Stimulated activated CD4-positive, alpha-beta T cell treated with anti-CD3 and anti-CD28 coated beads, Interleukin-4, amount 100 ng/mL, for 48 hours (primary cell): ENCODE data around the gene COL11A2.
A peak's percentile ranks its signal among the peaks of the same experiment; 100 is the strongest.
"Not testable (repeated sequence)": the region's sequence is repeated elsewhere in the genome, so short reads cannot be mapped to it uniquely, and the experiment has no call there.

ENCODE experiments used
- DNase-seq, 2 donors: peaks; one replicate each; pipeline ENCODE4 v3.0.0-alpha.2; 2020; ENCODE audit warnings: low read depth in 2 of 2

Gene COL11A2

DNA sequence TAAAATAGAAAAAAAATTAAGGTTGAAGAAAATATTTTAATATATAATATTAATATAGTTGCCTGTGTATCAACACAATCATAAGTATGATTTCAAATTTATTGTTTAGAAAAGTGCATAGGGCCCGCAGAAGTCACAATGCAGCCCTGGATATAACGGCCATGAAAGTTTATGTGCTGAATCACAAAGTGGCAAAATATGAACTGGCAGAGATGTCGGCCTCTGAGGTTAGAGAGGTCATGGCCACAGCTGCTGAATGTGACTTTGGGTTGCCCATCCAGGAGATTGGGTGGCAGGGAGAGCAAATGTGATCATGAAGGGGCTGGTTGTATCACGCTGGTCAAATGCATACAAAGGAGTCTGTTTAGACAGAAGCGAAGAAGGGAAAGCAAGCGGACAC is 35.7 kb downstream of the COL11A2 start:
- no peak for DNase-seq

DNA sequence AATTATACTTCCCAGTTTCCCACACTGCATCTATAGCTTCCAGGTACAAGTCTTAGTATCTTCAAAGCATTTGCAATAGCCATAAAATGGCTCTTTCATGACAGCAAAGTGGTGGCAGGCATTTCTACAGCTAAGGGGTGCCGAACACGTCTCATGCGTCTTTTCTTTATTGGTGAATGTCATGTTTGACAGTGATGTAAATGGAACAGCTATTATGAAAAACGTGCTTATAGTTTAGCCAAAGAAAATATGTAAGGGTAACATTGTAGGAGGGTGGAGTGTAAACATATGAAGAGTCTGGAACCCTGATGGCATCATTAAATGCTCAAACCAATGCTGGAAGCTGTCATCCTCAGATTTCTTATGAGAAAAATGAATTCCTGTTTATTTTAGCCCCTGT is 37.9 kb downstream of the COL11A2 start:
- no peak for DNase-seq

DNA sequence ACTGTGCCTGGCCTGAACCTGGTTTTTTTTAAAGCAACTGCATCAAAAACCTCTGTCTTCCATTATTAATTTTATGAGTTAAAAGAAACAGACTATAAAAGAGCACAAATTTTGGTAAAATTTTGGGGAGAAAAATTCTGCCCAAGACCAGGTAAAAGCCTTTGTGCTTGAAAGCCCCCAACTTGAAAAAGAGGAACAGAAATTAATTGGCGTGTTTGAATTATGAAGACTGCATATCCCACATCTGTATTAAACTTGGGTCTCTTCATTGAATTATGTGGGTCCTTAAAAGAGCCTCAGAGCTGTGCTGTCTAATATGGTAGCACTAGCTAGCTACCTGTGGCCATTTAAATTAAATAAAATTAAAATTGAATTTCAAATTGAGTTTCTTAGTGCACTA is 41.2 kb downstream of the COL11A2 start:
- no peak for DNase-seq

DNA sequence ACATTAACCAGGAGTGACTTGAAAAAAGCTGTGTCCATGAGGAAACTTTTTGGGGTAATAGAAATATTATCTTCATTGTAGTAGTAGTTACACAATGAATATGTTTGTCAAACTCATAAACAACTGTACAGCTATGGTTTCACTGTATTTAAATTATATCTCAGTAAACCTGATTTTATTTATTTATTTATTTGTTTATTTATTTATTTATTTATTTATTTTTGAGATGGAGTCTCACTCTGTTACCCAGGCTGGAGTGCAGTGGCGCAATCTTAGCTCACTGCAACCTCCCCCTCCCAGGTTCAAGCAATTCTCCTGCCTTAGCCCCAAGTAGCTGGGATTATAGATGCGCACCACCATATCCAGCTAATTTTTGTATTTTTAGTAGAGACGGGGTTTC is 41.7 kb downstream of the COL11A2 start:
- DNase-seq = not testable (repeated sequence)

DNA sequence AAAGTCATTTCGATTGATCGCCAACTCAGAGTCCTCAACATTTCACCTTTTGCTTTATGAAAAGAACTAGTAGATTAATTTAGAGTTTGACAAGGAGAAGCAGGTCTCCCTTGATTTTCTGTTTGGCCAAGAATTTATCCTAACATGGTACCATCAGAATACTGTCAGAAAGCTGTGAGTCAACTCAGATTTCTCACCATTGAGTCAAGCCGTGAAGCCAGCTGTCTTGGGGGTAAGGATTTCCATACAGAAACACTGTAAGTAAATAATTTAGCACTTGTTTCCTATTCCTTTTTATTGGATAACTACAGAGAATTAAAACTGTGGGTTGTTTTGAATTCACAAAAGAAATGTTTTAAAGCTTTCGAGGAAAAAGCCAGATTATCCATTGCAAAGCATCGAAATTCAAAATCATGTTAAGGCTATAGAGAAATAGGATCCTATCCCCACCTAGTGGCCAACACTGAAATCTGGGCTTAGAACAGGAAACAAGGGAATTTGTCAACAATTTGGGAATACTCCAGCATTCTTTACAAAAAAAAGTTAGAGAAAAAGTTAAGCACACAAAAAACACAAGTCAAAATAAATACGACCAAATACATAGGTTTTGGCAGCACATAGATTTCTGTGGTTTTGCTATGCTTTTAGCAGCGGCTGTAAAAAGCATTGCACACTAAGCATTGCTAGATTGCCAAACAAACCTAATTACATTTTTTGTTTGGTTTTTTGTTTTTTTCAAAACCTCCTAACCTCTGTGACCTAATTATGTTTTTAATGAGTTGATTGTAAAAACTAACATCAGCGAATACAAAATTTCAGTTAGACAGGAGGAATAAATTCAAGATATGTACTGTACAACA is 44.2 kb downstream of the COL11A2 start:
- no peak for DNase-seq

DNA sequence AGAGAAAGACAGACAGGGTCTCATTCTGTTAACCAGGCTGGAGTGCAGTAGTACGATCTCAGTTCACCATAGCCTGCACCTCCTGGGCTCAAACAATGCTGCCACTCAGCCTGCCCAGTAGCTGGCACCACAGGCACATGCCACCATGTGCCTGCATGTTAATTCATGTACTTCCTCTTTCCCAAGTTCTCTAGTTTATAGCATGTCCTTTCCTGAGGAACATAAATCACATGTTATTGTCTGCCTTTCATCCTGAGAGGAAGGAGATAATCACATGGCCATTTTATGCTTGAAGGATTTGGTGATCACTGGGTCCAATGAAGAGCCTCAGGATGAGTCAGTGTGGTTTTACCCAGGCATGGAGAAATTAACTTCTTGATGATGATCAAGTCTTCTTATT is 47.9 kb downstream of the COL11A2 start:
- no peak for DNase-seq

DNA sequence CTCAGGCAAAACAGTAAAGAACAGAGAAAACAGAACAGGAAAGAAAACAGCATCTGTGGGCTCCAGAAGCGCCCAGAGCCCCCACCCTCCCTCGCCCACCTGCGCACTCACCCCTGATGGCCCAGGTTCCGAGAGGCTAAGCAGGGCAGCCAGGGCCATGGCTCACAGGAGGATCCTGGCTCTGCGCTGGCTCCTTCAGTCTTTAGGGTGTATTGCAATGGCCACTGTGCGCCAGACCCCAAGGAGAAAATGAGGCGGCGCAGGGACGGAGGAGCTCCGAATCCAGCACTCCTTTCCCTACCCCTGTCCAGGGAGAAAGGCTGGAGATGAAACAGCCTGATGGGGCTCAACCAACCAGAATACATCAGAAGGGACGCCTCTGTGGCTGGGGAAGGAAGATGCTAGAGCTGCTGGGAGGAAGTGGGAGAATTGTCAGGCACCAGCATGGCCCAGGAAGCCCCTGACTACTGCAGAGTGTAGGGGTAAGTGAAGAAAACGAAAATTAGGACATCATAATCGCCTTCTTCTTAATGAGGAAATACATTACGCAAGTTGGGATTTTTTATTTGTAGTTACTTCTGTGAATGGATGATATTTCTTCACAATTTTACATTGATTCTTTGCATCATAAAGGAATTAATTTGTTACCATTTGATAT is 49.0 kb downstream of the COL11A2 start:
- DNase-seq = no peak

DNA sequence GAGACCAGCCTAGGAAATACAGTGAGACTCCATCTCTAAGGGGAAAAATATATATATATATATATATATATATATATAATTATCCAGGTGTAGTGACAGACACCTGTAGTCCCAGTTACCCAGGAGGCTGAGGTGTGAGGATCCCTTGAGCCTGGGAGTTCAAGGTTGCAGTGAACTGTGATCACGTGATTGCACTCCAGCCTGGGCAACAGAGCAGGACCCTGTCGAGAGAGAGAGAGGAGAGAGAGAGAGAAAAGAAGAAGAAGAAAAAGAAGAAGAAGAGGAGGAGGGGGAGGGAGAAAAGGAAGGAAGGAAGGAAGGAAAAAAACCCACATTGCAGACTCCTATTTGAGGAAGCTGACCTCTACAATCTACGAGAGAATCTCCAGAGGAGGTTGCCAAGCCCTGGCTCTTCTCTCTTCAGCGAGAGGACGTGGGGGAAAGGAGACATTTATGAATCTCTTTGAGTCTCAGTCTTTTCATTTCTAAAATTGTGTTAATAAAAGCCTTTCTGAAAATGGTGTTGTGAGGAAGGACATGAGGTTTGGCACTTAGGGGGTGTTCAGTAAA is 49.7 kb downstream of the COL11A2 start:
- no peak for DNase-seq

DNA sequence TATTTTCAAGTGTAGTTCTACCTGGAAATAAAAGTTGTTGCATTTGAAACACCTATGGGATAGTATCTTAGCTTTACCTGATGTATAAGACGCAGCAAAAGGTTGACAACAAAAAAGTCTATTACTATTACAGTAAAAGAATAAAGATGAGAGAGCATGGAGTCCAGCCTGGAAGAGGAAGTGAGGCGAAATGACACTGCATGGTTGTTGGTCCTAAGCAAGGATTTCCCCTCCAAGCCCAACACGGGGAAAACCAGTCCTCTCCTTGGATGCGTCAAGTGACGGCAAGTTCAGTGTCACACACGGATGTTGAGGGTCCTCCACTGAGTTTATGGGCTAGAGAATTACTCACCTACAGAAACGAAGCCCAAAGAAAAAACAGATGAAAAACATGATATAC is 51.7 kb downstream of the COL11A2 start:
- no peak for DNase-seq

DNA sequence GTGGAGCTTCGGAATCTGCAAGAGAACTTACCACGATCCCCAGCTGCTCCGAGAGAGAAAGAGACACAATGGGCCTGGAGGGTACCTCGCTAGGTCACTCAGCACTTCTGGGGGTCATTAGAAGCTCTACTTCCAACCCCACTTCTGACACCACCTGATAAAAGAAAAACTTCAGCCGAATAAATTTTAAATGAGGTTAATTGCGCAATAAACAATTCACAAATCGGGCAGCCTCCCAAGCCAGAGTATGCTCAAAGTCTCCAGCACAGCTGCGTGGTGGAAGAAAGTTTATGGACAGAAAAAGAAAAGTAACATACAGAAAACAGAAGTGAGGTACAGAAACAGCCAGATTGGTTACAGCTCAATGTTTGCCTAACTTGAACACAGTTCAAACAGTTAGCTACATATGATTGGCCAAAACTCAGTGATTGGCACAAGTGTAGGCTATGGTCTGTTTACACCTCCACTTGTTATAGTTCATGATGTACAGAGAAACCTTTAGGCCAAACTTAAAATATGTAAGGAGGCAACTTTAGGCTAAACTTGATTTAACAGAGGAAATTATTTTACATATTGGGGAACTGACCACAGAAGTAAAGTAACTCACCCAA is 52.6 kb downstream of the COL11A2 start:
- DNase-seq = no peak

DNA sequence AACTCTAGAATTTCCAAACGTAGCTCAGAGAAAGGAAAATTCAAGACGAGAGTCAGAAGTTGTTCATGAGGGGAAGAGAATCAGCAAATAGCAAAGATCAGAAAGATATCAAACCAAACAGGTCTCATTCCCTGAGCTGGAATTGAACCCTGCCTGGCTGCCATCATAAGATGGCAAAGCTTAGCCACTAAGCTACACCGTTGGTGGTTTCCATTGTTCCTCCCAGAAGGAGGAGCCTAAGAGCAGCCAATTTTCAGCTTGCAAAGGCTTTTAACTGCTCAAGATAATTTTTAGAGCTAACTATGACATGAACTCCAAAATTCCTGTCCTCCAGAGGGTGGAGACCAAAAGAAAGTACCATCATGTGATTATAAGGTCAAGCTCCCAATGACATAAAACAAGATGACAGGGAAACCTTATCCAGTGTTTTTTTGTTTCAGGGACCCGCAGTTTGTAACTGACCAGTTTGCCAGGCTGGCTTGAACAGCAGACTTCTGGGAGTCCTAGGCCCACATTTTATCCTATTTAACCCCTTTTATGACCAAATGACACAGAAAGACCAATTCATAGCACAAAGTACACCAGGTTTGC is 55.9 kb downstream of the COL11A2 start:
- DNase-seq = no peak

DNA sequence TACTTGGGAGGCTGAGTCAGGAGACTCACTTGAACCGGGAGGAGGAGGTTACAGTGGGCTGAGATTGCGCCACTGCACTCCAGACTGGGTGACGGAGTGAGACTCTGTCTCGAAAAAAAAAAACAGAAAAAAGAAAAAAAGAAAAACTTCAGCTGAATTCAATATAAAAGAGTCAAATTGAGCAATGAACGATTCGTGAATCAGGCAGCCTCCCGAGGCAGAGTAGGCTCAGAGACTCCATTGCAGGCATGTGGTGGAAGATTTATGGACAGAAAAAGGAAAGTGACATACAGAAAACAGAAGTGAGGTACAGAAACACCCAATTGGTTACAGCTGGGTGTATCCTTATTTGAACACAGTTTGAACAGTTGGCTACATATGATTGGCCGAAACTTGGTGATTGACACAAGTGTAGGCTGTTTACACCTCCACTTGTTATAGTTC is 60.2 kb downstream of the COL11A2 start:
- DNase-seq = no peak

DNA sequence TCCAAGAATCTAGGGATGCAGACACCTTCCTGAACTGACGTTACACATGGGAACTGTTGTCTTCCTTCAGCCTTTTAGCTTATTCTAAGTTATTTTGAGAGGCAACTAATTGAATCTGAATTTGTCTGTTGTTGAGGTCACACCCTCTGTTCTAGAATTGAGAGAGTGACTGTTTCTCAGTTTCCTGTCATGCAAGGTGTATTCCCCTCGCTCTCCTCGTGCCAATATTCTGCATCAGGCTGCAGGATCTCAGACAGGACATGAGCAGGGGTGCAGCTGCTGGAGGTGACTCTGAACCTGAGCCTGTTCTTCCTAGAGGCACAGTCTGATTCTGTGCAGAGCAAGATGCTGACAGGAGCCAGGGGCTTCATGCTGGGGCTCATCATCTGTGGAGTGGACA is 63.9 kb downstream of the COL11A2 start:
- no peak for DNase-seq

DNA sequence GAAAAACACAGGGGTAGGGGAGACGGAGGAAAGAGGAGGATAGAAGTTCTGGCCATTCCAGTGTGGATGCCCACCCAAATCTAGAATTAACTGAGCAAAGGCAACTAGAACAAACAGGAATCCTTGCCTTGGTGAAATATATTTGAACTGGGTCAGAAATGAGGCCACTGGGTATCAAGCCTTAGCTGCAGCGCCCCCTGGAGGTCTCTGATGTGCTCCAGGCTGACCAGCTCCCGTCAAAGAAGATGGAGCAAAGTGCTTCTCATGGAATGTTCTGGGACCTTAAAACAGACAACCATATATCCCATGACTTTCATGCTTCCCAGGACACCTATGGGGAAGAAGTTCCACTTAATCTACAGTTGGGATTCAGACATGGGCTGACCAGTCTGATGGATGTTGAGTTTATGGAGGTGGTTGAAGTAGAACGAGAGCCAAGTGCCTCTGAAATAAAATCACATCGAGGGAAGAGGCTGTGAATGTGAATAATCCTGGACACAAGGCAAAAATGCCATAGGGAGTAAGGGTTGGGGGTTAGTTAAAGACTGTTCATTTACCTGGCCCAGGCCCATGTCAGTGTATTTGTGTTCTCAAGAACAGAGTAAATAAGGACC is 66.1 kb downstream of the COL11A2 start:
- DNase-seq = peak; percentile 57 to 70

DNA sequence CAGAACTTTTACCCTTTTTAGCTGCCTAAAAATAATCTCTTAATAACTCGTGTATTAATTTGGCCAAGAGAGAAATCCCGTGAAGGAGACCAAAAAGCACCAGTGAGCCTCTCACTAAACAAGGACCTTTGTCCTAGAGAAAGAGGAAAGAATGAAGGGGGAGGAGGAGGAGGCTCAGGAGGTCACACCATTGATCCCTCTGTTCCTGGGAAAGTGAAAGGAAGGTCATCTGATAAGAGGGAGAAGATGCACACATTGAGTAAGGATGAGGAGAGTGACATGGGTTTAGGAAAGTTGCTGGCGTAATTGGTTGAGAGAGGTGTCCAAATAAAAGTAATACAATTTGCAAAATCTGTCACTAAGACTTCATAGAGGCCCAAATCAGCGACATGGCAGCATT is 67.3 kb downstream of the COL11A2 start:
- DNase-seq = no peak

DNA sequence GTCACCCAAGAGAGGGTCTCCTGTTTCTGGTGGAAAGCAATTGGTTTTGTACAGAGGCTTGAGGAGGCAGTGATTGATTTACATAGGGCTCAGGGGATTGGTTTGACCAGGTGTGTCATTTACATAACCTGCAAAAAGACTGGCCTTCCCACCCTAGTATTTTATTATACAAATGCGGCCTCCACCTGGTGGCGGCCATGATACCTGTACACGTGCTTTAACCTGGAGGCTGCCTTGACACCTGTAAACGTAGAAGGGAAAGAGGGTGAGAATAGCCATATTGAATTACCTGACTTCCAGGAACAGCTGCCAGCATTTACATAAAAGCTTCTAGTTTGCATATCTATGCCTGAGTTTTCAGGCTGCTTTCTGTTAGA is 67.8 kb downstream of the COL11A2 start:
- no peak for DNase-seq

DNA sequence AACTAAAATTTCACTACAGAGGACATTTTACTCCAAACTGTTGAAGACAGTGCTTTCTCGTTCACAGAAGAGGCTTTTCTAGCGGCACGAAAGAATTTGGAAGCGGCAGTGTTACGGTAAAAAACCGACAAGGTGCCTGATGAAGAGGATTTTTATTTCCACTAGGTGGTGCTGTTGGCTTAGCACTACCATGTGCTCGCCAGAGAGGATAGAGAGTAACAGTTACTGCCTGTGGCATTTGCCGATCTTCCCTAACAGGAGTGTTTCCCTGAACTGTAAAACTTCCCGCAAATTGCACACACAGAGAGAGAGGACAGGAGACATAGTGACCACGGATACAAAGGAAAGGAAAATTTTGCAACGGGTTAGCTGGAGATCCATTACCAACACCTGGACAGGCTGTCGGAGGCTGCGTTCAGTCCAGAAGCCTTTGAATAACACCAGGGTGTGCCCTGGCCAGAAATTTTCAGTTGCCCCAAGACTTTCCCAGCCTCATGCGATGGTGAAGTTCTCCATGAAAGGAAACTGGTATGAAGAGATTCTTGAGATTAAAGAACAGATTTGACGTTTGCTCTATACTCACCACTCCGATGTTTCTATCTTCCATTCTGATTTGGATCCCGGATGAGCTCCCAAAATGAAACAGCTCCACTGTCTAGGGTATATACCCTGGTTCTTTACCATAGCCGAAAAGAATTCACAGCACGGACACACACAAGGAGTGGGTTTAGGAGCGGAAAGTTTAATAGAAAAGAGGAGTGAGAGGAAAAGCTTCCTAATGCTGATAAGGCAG is 68.3 kb downstream of the COL11A2 start:
- peak in 1 of 2 donors; percentile 7 for DNase-seq

DNA sequence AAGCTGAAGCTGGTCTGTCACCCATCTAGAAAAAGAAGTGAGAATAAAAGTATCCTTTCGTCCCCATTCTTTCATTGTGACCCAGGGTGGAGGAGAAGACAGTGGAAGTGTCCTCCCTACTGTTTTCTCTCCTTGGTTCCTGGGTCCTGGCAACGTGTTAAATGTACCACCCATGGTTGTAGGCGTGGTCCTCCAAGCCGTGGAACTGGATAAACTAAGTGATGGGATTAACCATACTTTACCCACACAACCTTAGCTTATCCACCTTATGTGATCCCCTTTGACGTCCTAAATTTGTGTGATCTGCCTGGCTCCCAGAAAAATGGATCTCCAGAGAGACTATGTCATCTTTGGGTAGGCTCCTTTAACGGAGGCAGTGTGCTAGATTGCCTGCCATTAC is 69.1 kb downstream of the COL11A2 start:
- no peak for DNase-seq

DNA sequence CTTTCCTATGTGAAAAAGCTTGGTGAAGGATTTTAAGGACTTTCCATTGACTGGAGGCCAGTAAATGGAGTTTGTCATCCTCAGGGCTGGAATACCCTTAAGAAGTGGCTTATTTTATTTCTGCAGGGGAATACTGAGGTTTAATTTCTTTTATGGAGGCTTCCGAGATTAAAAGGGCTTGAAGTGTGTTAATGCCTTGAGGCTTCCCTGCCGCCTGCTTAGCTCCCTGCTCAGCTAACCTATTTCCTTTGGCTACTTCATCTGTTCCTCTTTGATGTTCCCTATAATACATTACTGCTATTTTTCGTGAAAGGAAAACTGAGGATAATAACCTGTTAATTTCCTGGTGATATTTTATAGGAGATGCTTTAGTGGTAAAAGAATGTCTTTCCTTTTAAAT is 72.3 kb downstream of the COL11A2 start:
- no peak for DNase-seq

DNA sequence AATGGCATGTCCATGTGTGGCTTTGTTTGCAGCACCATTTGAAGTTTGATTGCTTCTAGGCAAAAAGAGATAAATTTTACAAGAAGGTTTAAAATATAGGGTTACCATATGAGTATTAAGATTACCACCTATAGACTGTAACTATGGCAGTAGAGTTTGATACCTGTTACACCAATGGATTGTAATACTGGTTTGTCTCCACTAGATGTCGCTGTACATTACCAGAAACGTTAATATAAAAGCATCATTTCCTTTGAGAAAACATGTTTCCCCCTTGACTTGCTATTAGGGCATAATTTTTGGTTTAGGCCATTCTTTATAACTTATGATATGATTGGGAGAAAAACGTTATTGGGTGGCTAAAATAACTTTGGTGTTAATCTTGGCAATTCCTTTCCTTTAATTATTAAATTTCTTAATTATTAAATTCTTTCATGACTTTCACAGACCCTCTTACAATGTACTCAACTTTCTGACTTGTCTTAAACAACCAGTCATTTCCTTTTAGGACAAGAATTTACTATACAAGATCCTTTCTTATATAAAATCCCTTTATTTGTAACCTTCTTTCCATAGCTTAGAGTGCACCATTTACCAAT is 73.6 kb downstream of the COL11A2 start:
- no peak for DNase-seq
